SK-N-SH (cell line): ENCODE measurements around the gene HSDL1.

Source experiments
- CTCF ChIP-seq: fragments of 200-600 bp; sonication (generic); IDR thresholded peaks from 2 replicates; pipeline ENCODE4 v1.6.1; 2017; ENCODE audit warnings: antibody characterized with exemption, mild to moderate bottlenecking, moderate library complexity
- FOSL2 ChIP-seq: IDR thresholded peaks from 2 replicates; pipeline ENCODE4 v1.4.0; 2012; ENCODE audit warnings: low read depth, mild to moderate bottlenecking, moderate library complexity, borderline replicate concordance
- MAX ChIP-seq: IDR thresholded peaks from 2 replicates; pipeline ENCODE4 v1.4.0; 2012; ENCODE audit warnings: low read depth
- MEF2A ChIP-seq: IDR thresholded peaks from 2 replicates; pipeline ENCODE4 v1.4.0; 2012; ENCODE audit warnings: low read depth, borderline replicate concordance
- YY1 ChIP-seq: IDR thresholded peaks from 2 replicates; pipeline ENCODE4 v1.4.0; 2012; ENCODE audit warnings: low read depth, mild to moderate bottlenecking

- TF ChIP-seq YY1 (no peak), MEF2A (no peak), CTCF (no peak), FOSL2 (no peak), MAX (no peak)
Measured at GRCh38 chr16:84091460-84091859, 53.5 kb downstream of the HSDL1 start.
